ENCODE data around the gene LSS. TPM values are rescaled to one million over a fixed set of nuclear protein-coding genes. Genes with fewer than 3 reads are reported as not detected.
"Not testable (repeated sequence)": the region's sequence is repeated elsewhere in the genome, so short reads cannot be mapped to it uniquely, and the experiment has no call there.

Gene LSS
- total RNA-seq, 1 experiment from 2014 or later: 45.5 TPM

DNA sequence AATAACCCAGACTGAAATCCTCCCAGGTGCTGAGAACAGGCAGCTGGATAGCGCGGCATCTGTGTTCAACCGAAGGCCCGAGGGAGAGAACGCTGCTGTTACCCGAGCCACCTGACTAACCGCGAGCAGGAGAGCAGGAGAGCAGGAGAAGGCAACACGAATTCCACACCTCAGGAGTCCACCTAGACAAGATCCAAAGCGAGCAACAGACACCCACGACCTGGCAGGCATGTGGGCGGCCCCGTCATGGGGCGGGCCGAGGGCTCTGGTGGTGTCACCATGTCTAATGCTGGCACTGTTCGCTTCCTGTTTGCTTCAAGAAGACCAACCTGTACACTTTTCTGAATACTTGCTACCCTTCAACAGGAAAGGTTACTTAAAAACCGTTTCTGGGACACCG, 23.4 kb downstream of the LSS start:
- intact Hi-C loops (cut with micrococcal nuclease): no loop called here
- H3K4me3 Mint-ChIP-seq (ENCODE audit: unreplicated experiment): no peak overlapping the region
- no peaks in the 10 kb centered on the region for H3K9me3 Mint-ChIP-seq (ENCODE audit: unreplicated experiment)
- peaks cover 65% of the 10 kb centered on the region for H3K36me3 Mint-ChIP-seq (ENCODE audit: insufficient read depth, unreplicated experiment)
- POLR2A ChIA-PET: no interaction called here
- TF ChIP-seq, protein P1, sequence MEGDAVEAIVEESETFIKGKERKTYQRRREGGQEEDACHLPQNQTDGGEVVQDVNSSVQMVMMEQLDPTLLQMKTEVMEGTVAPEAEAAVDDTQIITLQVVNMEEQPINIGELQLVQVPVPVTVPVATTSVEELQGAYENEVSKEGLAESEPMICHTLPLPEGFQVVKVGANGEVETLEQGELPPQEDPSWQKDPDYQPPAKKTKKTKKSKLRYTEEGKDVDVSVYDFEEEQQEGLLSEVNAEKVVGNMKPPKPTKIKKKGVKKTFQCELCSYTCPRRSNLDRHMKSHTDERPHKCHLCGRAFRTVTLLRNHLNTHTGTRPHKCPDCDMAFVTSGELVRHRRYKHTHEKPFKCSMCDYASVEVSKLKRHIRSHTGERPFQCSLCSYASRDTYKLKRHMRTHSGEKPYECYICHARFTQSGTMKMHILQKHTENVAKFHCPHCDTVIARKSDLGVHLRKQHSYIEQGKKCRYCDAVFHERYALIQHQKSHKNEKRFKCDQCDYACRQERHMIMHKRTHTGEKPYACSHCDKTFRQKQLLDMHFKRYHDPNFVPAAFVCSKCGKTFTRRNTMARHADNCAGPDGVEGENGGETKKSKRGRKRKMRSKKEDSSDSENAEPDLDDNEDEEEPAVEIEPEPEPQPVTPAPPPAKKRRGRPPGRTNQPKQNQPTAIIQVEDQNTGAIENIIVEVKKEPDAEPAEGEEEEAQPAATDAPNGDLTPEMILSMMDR (IDR thresholded peaks at IDR 0.05; ENCODE audit: unreplicated experiment): no peak
- BruUV-seq (replicated peaks): no TSS peak
- H3K27me3 Mint-ChIP-seq (ENCODE audit: insufficient read depth, unreplicated experiment): no peaks in the 10 kb centered on the region
- no peaks in the 10 kb centered on the region for H3K4me1 Mint-ChIP-seq (ENCODE audit: insufficient read depth, unreplicated experiment)
- no peak overlapping the region for H3K27ac Mint-ChIP-seq (ENCODE audit: low read depth, unreplicated experiment)
- DNase-seq (ENCODE audit: unreplicated experiment): no peak
- CTCF ChIA-PET: no interaction called here

DNA sequence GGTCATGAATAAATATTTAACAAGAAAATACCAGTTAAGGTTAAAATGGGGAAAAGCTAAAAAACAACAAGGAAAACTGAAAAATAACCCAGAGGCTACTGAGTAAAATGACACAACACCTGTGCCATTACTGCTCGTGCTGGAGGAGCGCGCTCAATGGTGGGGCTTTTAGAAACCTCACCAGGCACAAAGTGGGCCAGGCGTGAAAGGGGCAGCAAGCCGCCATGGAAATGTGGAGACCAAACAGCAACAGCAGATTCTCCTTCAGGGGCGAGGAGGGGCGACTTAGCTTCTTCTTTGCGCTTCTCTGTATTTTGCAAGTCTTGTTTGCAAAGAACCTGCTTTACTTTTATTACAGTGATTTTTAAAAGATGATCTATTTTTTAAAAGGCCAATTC, 25.4 kb downstream of the LSS start:
- Mint-ChIP-seq H3K4me1 (ENCODE audit: insufficient read depth, unreplicated experiment) (no peaks in the 10 kb centered on the region), H3K27ac (ENCODE audit: low read depth, unreplicated experiment) (no peak overlapping the region), H3K4me3 (ENCODE audit: unreplicated experiment) (no peak overlapping the region), H3K36me3 (ENCODE audit: insufficient read depth, unreplicated experiment) (peaks cover 66% of the 10 kb centered on the region), H3K27me3 (ENCODE audit: insufficient read depth, unreplicated experiment) (no peaks in the 10 kb centered on the region), H3K9me3 (ENCODE audit: unreplicated experiment) (no peaks in the 10 kb centered on the region)
- TF ChIP-seq, protein P1 (IDR thresholded peaks at IDR 0.05; ENCODE audit: unreplicated experiment): no peak
- intact Hi-C loops (cut with micrococcal nuclease): no loop called here
- POLR2A ChIA-PET: no interaction called here
- CTCF ChIA-PET: no interaction called here
- DNase-seq (ENCODE audit: unreplicated experiment): no peak
- no TSS peak for BruUV-seq (replicated peaks)

DNA sequence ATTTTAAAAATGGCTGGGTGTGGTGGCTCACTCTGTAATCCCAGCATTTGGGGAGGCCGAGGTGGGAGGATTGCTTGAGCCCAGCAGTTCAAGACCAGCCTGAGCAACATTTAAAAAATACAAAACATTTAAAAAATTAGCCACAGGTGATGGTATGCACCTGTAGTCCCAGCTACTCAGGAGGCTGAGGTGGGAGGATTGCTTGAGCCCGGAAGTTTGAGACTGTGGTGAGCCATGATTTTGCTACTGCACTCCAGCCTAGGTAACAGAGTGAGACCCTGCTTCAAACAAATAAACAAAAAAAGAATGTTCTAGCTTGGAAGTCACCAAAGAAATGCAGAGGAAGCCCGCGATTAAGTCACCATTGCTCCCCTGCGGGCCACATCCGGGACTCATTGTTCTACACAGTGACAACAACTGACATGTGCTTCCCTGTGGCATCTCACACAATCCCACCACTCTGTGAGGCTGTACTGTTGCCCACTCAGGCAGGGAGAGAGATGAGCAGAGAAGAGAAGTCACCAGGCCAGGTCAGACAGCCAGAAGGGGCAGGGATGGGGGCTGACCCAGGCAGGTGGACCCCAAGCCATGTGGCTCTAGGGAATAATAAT, 25.9 kb downstream of the LSS start:
- ChIA-PET CTCF (no interaction called here), POLR2A (no interaction called here)
- no TSS peak for BruUV-seq (replicated peaks)
- TF ChIP-seq, protein P1 (IDR thresholded peaks at IDR 0.05; ENCODE audit: unreplicated experiment): no peak
- no peak for DNase-seq (ENCODE audit: unreplicated experiment)
- Mint-ChIP-seq H3K9me3 (ENCODE audit: unreplicated experiment) (no peaks in the 10 kb centered on the region), H3K27me3 (ENCODE audit: insufficient read depth, unreplicated experiment) (no peaks in the 10 kb centered on the region), H3K36me3 (ENCODE audit: insufficient read depth, unreplicated experiment) (peaks cover 69% of the 10 kb centered on the region), H3K4me1 (ENCODE audit: insufficient read depth, unreplicated experiment) (no peaks in the 10 kb centered on the region), H3K4me3 (ENCODE audit: unreplicated experiment) (no peak overlapping the region), H3K27ac (ENCODE audit: low read depth, unreplicated experiment) (no peak overlapping the region)
- intact Hi-C loops (cut with micrococcal nuclease): no loop called here

DNA sequence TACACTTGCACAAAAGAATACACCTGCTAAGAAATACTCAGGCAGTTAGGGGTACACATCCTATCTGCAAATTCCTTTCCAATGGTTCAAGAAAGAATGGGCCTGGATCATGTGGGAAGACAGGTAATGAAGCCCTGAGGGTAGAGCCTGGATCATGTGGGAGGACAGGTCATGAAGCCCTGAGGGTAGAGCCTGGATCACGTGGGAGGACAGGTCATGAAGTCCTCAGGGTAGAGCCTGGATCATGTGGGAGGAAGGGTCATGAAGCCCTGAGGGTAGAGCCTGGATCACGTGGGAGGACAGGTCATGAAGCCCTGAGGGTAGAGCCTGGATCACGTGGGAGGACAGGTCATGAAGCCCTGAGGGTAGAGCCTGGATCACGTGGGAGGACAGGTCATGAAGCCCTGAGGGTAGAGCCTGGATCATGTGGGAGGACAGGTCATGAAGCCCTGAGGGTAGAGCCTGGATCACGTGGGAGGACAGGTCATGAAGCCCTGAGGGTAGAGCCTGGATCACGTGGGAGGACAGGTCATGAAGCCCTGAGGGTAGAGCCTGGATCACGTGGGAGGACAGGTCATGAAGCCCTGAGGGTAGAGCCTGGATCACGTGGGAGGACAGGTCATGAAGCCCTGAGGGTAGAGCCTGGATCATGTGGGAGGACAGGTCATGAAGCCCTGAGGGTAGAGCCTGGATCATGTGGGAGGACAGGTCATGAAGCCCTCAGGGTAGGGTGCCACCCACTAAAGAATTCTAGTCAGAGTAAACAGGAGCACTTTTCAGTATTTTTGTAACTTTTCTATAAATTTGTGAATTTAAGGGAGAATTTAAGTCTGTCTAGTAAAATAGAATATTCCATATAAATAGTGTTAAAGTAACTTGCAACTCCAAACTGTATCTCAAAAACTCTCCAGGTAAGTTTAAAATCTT, 27.4 kb downstream of the LSS start:
- peaks cover 84% of the 10 kb centered on the region for H3K36me3 Mint-ChIP-seq (ENCODE audit: insufficient read depth, unreplicated experiment)
- DNase-seq (ENCODE audit: unreplicated experiment); intact Hi-C loops (cut with micrococcal nuclease); H3K4me1 Mint-ChIP-seq (ENCODE audit: insufficient read depth, unreplicated experiment); BruUV-seq (replicated peaks); H3K9me3 Mint-ChIP-seq (ENCODE audit: unreplicated experiment); H3K27me3 Mint-ChIP-seq (ENCODE audit: insufficient read depth, unreplicated experiment); H3K4me3 Mint-ChIP-seq (ENCODE audit: unreplicated experiment); H3K27ac Mint-ChIP-seq (ENCODE audit: low read depth, unreplicated experiment); POLR2A ChIA-PET; CTCF ChIA-PET: not testable (repeated sequence)
